H1 (cell line): Measurements from ENCODE around the gene PLEKHO1. TPM values are rescaled to one million over a fixed set of nuclear protein-coding genes. Genes with fewer than 3 reads are reported as not detected.

Experiments used
- CTCF ChIA-PET: fragments of 300-600 bp; sonication (Branson Sonifier 250); formaldehyde crosslinking; loops from one replicate; lab custom pipeline; 2021; ENCODE audit not compliant: partially characterized antibody; lab: Charles Lee
- POLR2A ChIA-PET: fragments of 300-600 bp; sonication (Branson Sonifier 250); formaldehyde crosslinking; loops from one replicate; lab custom pipeline; 2021; ENCODE audit warnings: inconsistent platforms; ENCODE audit not compliant: partially characterized antibody; lab: Charles Lee
- DNase-seq, 2 experiments: peaks; one replicate each; pipeline versions ENCODE4 v3.0.0 to v3.0.0-alpha.2; 2010 to 2022; ENCODE audit warnings: low spot score in 2 of 2, low read depth in 1 of 2, mixed read lengths in 1 of 2
- FAIRE-seq: peaks from 2 replicates; lab custom pipeline; 2011; peaks lifted over from hg19 to GRCh38; lab: Jason Lieb, UNC
- H2AFZ ChIP-seq: 2 replicates; pipeline ENCODE4 v1.8.1; 2012; ENCODE audit warnings: low read length, inconsistent platforms
- H2AK5ac ChIP-seq: 2 replicates; pipeline ENCODE4 v1.6.1; 2013; ENCODE audit warnings: low read depth, low read length
- H2BK120ac ChIP-seq: replicated peaks from 2 replicates; pipeline ENCODE3; 2013; ENCODE audit warnings: low read depth, low read length, inconsistent platforms
- H2BK12ac ChIP-seq: 2 replicates; pipeline ENCODE4 v1.6.1; 2013; ENCODE audit warnings: low read depth, low read length
- H2BK15ac ChIP-seq: 2 replicates; pipeline ENCODE4 v1.6.1; 2013; ENCODE audit warnings: low read length
- H2BK20ac ChIP-seq: 2 replicates; pipeline ENCODE4 v1.6.1; 2013; ENCODE audit warnings: low read length
- H2BK5ac ChIP-seq: 2 replicates; pipeline ENCODE4 v1.6.1; 2013; ENCODE audit warnings: low read depth, low read length
- H3K14ac ChIP-seq: 2 replicates; pipeline ENCODE4 v1.6.1; 2013; ENCODE audit warnings: inconsistent platforms; ENCODE audit not compliant: insufficient read length
- H3K18ac ChIP-seq: 2 replicates; pipeline ENCODE4 v1.6.1; 2013; ENCODE audit warnings: low read length; ENCODE audit errors: extremely low read depth
- H3K23ac ChIP-seq: 2 replicates; pipeline ENCODE4 v1.6.1; 2013; ENCODE audit warnings: inconsistent platforms; ENCODE audit not compliant: insufficient read length
- H3K23me2 ChIP-seq: 2 replicates; pipeline ENCODE4 v1.6.1; 2013; ENCODE audit warnings: low read depth, low read length
- H3K27ac ChIP-seq: 2 replicates; pipeline ENCODE4 v1.6.1; 2011; ENCODE audit warnings: low read depth, low read length, inconsistent platforms
- H3K27me3 ChIP-seq, 4 experiments: replicated peaks in 1 of 4; 1 replicate in 1 of 4; 2 replicates in 3 of 4; pipeline versions ENCODE4 v1.6.1 to v1.8.1; 2011 to 2013; ENCODE audit warnings: low read length in 3 of 4, mild to moderate bottlenecking in 3 of 4, inconsistent platforms in 2 of 4, mixed read lengths in 2 of 4, moderate library complexity in 1 of 4; ENCODE audit not compliant: control insufficient read depth in 3 of 4, insufficient read depth in 3 of 4; ENCODE audit errors: extremely low read depth in 1 of 4
- H3K36me3 ChIP-seq, 4 experiments: 2 replicates each; pipeline versions ENCODE4 v1.6.1 to v1.8.1; 2011 to 2013; ENCODE audit warnings: mild to moderate bottlenecking in 4 of 4, low read length in 3 of 4, moderate library complexity in 2 of 4, control low read depth in 1 of 4, inconsistent platforms in 1 of 4; ENCODE audit not compliant: insufficient read depth in 4 of 4, control insufficient read depth in 2 of 4
- H3K4ac ChIP-seq: replicated peaks from 2 replicates; pipeline ENCODE3; 2013; ENCODE audit warnings: low read length, low read depth, mixed read lengths, inconsistent platforms; ENCODE audit not compliant: insufficient read length
- H3K4me1 ChIP-seq, 4 experiments: replicated peaks in 1 of 4; 1 replicate in 1 of 4; 2 replicates in 3 of 4; pipeline versions ENCODE4 v1.6.1 to v1.8.1; 2011 to 2013; ENCODE audit warnings: low read length in 3 of 4, inconsistent platforms in 2 of 4, mixed read lengths in 1 of 4; ENCODE audit not compliant: insufficient read depth in 4 of 4, control insufficient read depth in 3 of 4
- H3K4me2 ChIP-seq, 2 experiments: 2 replicates each; pipeline versions ENCODE4 v1.6.1 to v1.8.1; 2011 to 2013; ENCODE audit warnings: low read depth in 2 of 2, low read length in 2 of 2, control low read depth in 1 of 2, inconsistent platforms in 1 of 2, mild to moderate bottlenecking in 1 of 2; ENCODE audit not compliant: insufficient read depth in 1 of 2
- H3K4me3 ChIP-seq, 4 experiments: fragments of 200-600, 300-600 bp in 1 of 4; sonication (generic), shearing (Covaris generic), sonication (Bioruptor Twin) in 1 of 4; 2 replicates each; pipeline versions ENCODE4 v1.5.1 to v1.8.1; 2011 to 2016; ENCODE audit warnings: low read length in 4 of 4, low read depth in 3 of 4, control low read depth in 2 of 4, inconsistent platforms in 2 of 4, mild to moderate bottlenecking in 2 of 4, mixed read lengths in 1 of 4, moderate library complexity in 1 of 4; ENCODE audit not compliant: insufficient read depth in 2 of 4; ENCODE audit errors: extremely low read depth in 1 of 4
- H3K56ac ChIP-seq: replicated peaks from 2 replicates; pipeline ENCODE3; 2013; ENCODE audit warnings: low read depth, mild to moderate bottlenecking, mixed read lengths, low read length, inconsistent platforms; ENCODE audit not compliant: insufficient read length
- H3K79me1 ChIP-seq: 2 replicates; pipeline ENCODE4 v1.6.1; 2013; ENCODE audit warnings: low read depth, low read length, control low read depth
- H3K79me2 ChIP-seq, 2 experiments: 2 replicates each; pipeline versions ENCODE4 v1.6.1 to v1.8.1; 2012 to 2013; ENCODE audit warnings: low read length in 2 of 2, mild to moderate bottlenecking in 2 of 2, inconsistent platforms in 1 of 2; ENCODE audit not compliant: insufficient read depth in 2 of 2, control insufficient read depth in 1 of 2
- H3K9ac ChIP-seq, 4 experiments: replicated peaks in 1 of 4; 1 replicate in 1 of 4; 2 replicates in 3 of 4; pipeline versions ENCODE4 v1.6.1 to v1.8.1; 2011 to 2013; ENCODE audit warnings: low read depth in 3 of 4, low read length in 3 of 4, control low read depth in 2 of 4, mild to moderate bottlenecking in 2 of 4, moderate library complexity in 2 of 4, inconsistent platforms in 1 of 4; ENCODE audit errors: extremely low read depth in 1 of 4
- H3K9me3 ChIP-seq, 2 experiments: 2 replicates each; pipeline versions ENCODE4 v1.6.1 to v1.8.1; 2012 to 2013; ENCODE audit warnings: mild to moderate bottlenecking in 2 of 2, moderate library complexity in 2 of 2, control low read depth in 1 of 2, inconsistent platforms in 1 of 2, low read depth in 1 of 2, low read length in 1 of 2, mixed read lengths in 1 of 2; ENCODE audit not compliant: insufficient read depth in 2 of 2
- H4K20me1 ChIP-seq, 2 experiments: replicated peaks in 1 of 2; 2 replicates each; pipeline versions ENCODE3 to v1.8.1; 2011 to 2013; ENCODE audit warnings: inconsistent platforms in 2 of 2, low read length in 2 of 2, mild to moderate bottlenecking in 1 of 2; ENCODE audit not compliant: insufficient read depth in 2 of 2, control insufficient read depth in 1 of 2
- H4K5ac ChIP-seq: 2 replicates; pipeline ENCODE4 v1.6.1; 2013; ENCODE audit warnings: low read length, low read depth, mixed read lengths, inconsistent platforms; ENCODE audit not compliant: insufficient read length
- H4K8ac ChIP-seq: 2 replicates; pipeline ENCODE4 v1.8.0; 2013; ENCODE audit warnings: mild to moderate bottlenecking, moderate library complexity, low read length, inconsistent platforms; ENCODE audit not compliant: insufficient read depth; ENCODE audit errors: extremely low read depth
- H4K91ac ChIP-seq: replicated peaks from 2 replicates; pipeline ENCODE3; 2013; ENCODE audit warnings: low read length, mixed read lengths, inconsistent platforms; ENCODE audit not compliant: insufficient read length
- PHF8 ChIP-seq: fragments of 200-600 bp; sonication (generic); conservative IDR thresholded peaks from 2 replicates; pipeline ENCODE4 v1.7.1; 2012; ENCODE audit warnings: low read depth, mild to moderate bottlenecking, inconsistent platforms, low read length, moderate library complexity
- SAP30 ChIP-seq: fragments of 300-600 bp; sonication (generic); IDR thresholded peaks from 2 replicates; pipeline ENCODE4 v1.7.1; 2012; ENCODE audit warnings: low read length, moderate library complexity, mild to moderate bottlenecking, inconsistent platforms; ENCODE audit not compliant: insufficient read depth, insufficient replicate concordance
- SRF ChIP-seq: IDR thresholded peaks from 2 replicates; pipeline ENCODE4 v1.6.1; 2011; ENCODE audit warnings: mild to moderate bottlenecking, low read depth, low read length, moderate library complexity
- TCF12 ChIP-seq: IDR thresholded peaks from 2 replicates; pipeline ENCODE4 v1.6.1; 2011; ENCODE audit warnings: low read depth, mild to moderate bottlenecking, low read length
- WGBS, 2 experiments: shearing (Covaris generic) in 1 of 2; methylation state at CpG; one replicate each; pipeline versions ENCODE4 v1.1.6 to v1.1.7; 2013 to 2015; ENCODE audit warnings: low lambda C conversion rate in 2 of 2, mixed read lengths in 2 of 2, inconsistent platforms in 1 of 2, low coverage in 1 of 2, missing lambda C conversion rate in 1 of 2; ENCODE audit not compliant: insufficient replicate concordance in 2 of 2, insufficient coverage in 1 of 2, insufficient read length in 1 of 2; ENCODE audit errors: extremely low coverage in 1 of 2, missing lambda C conversion rate in 1 of 2; 5-methylcytosine and 5-hydroxymethylcytosine counted together
- polyA plus RNA-seq, 7 experiments: library from polyadenylated mRNA; depleted of rRNA in 3 of 7; stranded (reverse) in 5 of 7; unstranded in 2 of 7; fragments of >200 nt in 5 of 7; fragments of 200-250 nt in 2 of 7; gene quantifications; 1 replicate in 5 of 7; 2 replicates in 1 of 7; 4 replicates in 1 of 7; pipeline versions ENCODE4 v1.2.1 to v1.2.3, GENCODE V29; 2011 to 2013; ENCODE audit warnings: missing spikeins in 2 of 7, mixed read lengths in 2 of 7
- total RNA-seq: library from RNA; stranded (reverse); fragmentation: NEBNext Ultra II Directional; extraction: Animal tissue kit (Norgen Biotek cat#: 25700); gene quantifications from 2 replicates; pipeline ENCODE4 v1.2.1, GENCODE V29; 2021

Gene PLEKHO1
- total and polyA plus RNA-seq, 2 of the 8 experiments (the other 6 are each of a cell fraction or from before 2014, with no cell fraction given), result 23.2 to 37.0 TPM

DNA sequence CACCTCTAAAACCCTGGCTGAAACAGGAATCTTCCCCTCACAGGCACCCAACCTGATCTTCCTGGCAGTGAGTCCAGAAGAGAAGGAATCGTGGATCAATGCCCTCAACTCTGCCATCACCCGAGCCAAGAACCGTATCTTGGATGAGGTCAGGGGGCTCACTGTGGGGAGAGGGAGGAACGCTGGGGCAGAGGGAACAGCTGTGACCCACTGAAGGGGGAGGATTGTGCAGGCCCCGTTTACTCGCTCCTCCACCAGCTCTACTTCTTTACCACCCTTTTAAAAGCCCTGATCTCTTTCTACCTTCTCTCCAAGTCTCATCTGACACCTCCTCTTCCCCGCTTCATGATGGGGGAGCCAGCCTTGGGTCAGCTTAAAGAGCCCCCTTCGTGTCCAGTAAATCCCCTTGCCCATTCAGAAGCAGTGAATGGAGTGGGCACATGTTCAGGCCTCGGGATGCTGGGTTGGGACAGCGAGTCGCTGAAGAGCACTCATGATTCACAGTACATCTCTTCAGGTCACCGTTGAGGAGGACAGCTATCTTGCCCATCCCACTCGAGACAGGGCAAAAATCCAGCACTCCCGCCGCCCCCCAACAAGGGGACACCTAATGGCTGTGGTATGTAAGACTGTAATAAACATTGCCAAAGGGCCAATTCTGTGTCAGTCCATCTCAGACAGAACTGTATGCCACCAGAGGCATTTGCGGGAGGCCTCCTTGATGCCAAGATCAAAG lies 7.3 kb downstream of the PLEKHO1 start:
- H4K20me1 ChIP-seq, result peaks cover 0 to 5% of the 10 kb centered on the region in 2 experiments
- no peaks in the 10 kb centered on the region for H3K27me3 ChIP-seq
- no peak overlapping the region for H4K8ac ChIP-seq
- H2BK20ac ChIP-seq, result no peak overlapping the region
- CTCF ChIA-PET, result interaction anchor here (0.6 to 4.0 kb wide), 5 partner anchors 9 to 60 kb away, joined by 3 to 21 read pairs (median 4); no protein-coding TSS in a partner anchor
- H3K79me1 ChIP-seq, result no peaks in the 10 kb centered on the region
- no peak overlapping the region for H3K14ac ChIP-seq
- H2AK5ac ChIP-seq, result no peak overlapping the region
- peaks cover 24 to 57% (median 52%) of the 10 kb centered on the region in 4 experiments for H3K36me3 ChIP-seq
- no peak overlapping the region for H3K4ac ChIP-seq
- no peak overlapping the region for H2BK120ac ChIP-seq
- H4K91ac ChIP-seq, result no peak overlapping the region
- TF ChIP-seq TCF12 (no peak), SAP30 (no peak), SRF (no peak), PHF8 (no peak)
- H3K79me2 ChIP-seq, result peaks cover 0 to 6% of the 10 kb centered on the region in 2 experiments; a peak in 2 of 4 replicates
- H3K56ac ChIP-seq, result no peak overlapping the region
- no peak overlapping the region for H2BK5ac ChIP-seq
- WGBS, 2 experiments, result 92% methylated on average over 16 of the region's 16 CpGs; no CpG with 5 or more reads in 1 of the 2 experiments
- no peak overlapping the region for H3K23ac ChIP-seq
- peaks cover 5 to 9% (median 5%) of the 10 kb centered on the region in 4 experiments for H3K4me1 ChIP-seq
- no peak overlapping the region for H3K27ac ChIP-seq
- FAIRE-seq, result no peak
- no peak overlapping the region for H2BK12ac ChIP-seq
- DNase-seq, result no peak
- no peak overlapping the region for H2AFZ ChIP-seq
- H3K4me2 ChIP-seq, result no peak overlapping the region
- no peak overlapping the region for H2BK15ac ChIP-seq
- H3K18ac ChIP-seq, result no peak overlapping the region
- H3K9me3 ChIP-seq, result no peaks in the 10 kb centered on the region
- H3K23me2 ChIP-seq, result no peaks in the 10 kb centered on the region
- POLR2A ChIA-PET, result interaction anchor here (0.5 to 2.1 kb wide), 5 partner anchors 8 to 39 kb away, joined by 3 to 9 read pairs (median 4); no protein-coding TSS in a partner anchor
- H3K4me3 ChIP-seq, result no peak overlapping the region
- H3K9ac ChIP-seq, result no peak overlapping the region
- H4K5ac ChIP-seq, result no peak overlapping the region
